ENCODE measurements around the gene ENGASE. TPM values are rescaled to one million over a fixed set of nuclear protein-coding genes. Genes with fewer than 3 reads are reported as not detected.

ENGASE gene
- total and polyA plus RNA-seq, 9 of the 15 experiments (the other 6 are each of a cell fraction or from before 2014, with no cell fraction given), result 0.06 to 45.5 (median 13.9) TPM

DNA sequence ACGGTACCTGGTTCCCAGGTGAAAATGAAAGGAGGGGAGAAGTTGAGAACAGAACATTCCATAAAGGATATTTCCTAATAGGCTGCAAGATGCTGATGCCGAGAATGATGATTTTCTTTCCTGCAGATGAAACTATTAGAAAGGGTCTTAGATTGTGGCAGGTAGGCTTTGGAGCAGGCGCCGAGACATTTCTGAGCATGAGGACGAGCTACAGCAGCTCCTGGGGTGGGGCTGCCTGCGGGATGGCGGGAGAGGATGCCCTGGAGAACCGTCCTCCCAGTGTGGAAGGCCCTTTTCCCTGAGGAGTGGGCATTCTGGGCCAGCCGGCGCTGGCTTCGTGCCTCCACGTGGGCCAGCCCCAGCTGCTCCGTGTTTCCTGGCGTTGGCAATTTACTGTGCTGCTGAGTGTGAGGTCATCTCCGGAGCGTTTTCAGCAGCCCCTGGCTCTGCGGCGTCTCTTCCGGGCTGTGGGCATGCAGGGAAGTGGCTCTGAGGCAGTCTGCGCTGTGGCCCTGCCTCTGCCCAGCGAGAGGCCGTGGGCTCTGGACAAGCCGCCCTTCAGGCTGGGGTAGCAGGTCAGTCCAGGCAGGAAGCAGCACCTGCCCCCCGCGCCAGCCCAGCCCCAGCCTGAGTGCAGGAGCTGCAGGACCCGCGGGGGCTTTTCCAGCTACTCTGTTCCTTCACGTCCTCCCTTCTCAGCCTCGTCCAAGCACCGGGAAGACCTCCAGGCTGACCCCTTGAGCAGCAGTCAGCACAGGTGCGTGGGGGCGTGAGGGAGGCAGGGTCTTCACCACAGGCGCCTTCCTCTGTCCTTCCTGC, 12.2 kb downstream of the ENGASE start:
- no peak for FAIRE-seq
- intact Hi-C loops (cut with micrococcal nuclease) (loop anchor here (1.0 kb wide), 1 partner anchor 306 kb away; no protein-coding TSS in a partner anchor), in situ Hi-C loops (cut with MboI) (no loop called here)
- BruUV-seq (replicated peaks), result no TSS peak
- Histone ChIP-seq H3K9me3 (replicated peaks; ENCODE audit: control insufficient read depth, insufficient read depth, low read depth, low read length) (no peaks in the 10 kb centered on the region), H3K27me3 (ENCODE audit: control insufficient read depth in 2 of 2, insufficient read depth in 2 of 2, low read length in 2 of 2) (peaks cover 2 to 10% of the 10 kb centered on the region in 2 experiments; a peak in 3 of 5 replicates), H3K4me1 (replicated peaks in 1 of 2; ENCODE audit: control insufficient read depth in 2 of 2, insufficient read depth in 2 of 2, low read length in 2 of 2) (peaks cover 0 to 48% of the 10 kb centered on the region in 2 experiments; a peak in 2 of 5 replicates), H3K36me3 (ENCODE audit: control insufficient read depth, insufficient read depth, low read length) (peaks cover 51% of the 10 kb centered on the region; the same call in 1 of the 3 replicates), H3K9me1 (ENCODE audit: control insufficient read depth, insufficient read depth, low read length) (peaks cover 7% of the 10 kb centered on the region), H3K4me2 (ENCODE audit: insufficient read depth, low read length) (no peak overlapping the region), H2AFZ (ENCODE audit: low read depth, low read length) (no peak overlapping the region), H3K9ac (ENCODE audit: insufficient read depth in 1 of 2, low read depth in 2 of 2, low read length in 2 of 2) (no peak overlapping the region), H4K20me1 (replicated peaks; ENCODE audit: control insufficient read depth, insufficient read depth, low read length) (peaks cover 28% of the 10 kb centered on the region), H3K79me2 (ENCODE audit: control insufficient read depth, insufficient read depth, low read length) (no peaks in the 10 kb centered on the region), H3K4me3 (no peak overlapping the region), H3K27ac (ENCODE audit: extremely low read depth, low read depth, low read length) (no peak overlapping the region)
- DNase-seq (ENCODE audit: extremely low read depth in 1 of 4, low spot score in 3 of 4), result no peak
- ChIA-PET POLR2A (interaction anchor here (0.6 to 3.0 kb wide), 4 partner anchors 11 to 623 kb away, joined by 3 to 8 read pairs (median 4); partner anchors contain the start of gene ENGASE), CTCF (ENCODE audit: low intra/inter-chr PET ratio) (interaction anchor here (0.6 to 2.1 kb wide), 7 partner anchors 22 to 622 kb away, joined by 3 to 8 read pairs (median 5); no protein-coding TSS in a partner anchor)
- WGBS (ENCODE audit: insufficient coverage, low coverage, missing lambda C conversion rate), result 78% methylated on average over 29 of the region's 33 CpGs
- ATAC-seq, result no peak
- TF ChIP-seq, protein P1, sequence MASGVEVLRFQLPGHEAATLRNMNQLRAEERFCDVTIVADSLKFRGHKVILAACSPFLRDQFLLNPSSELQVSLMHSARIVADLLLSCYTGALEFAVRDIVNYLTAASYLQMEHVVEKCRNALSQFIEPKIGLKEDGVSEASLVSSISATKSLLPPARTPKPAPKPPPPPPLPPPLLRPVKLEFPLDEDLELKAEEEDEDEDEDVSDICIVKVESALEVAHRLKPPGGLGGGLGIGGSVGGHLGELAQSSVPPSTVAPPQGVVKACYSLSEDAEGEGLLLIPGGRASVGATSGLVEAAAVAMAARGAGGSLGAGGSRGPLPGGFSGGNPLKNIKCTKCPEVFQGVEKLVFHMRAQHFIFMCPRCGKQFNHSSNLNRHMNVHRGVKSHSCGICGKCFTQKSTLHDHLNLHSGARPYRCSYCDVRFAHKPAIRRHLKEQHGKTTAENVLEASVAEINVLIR (CRISPR knock-in tag; IDR thresholded peaks at IDR 0.05), result no peak
- TF ChIP-seq POLR2G (IDR thresholded peaks at IDR 0.05; ENCODE audit: low read depth, low read length), result peak; percentile 63
